ENCODE data around the gene MYOD1. TPM values are rescaled to one million over a fixed set of nuclear protein-coding genes. Genes with fewer than 3 reads are reported as not detected.

The MYOD1 gene
- total and polyA plus RNA-seq, 2 of the 13 experiments (the other 11 are each of a cell fraction or from before 2014, with no cell fraction given), result not detected

DNA sequence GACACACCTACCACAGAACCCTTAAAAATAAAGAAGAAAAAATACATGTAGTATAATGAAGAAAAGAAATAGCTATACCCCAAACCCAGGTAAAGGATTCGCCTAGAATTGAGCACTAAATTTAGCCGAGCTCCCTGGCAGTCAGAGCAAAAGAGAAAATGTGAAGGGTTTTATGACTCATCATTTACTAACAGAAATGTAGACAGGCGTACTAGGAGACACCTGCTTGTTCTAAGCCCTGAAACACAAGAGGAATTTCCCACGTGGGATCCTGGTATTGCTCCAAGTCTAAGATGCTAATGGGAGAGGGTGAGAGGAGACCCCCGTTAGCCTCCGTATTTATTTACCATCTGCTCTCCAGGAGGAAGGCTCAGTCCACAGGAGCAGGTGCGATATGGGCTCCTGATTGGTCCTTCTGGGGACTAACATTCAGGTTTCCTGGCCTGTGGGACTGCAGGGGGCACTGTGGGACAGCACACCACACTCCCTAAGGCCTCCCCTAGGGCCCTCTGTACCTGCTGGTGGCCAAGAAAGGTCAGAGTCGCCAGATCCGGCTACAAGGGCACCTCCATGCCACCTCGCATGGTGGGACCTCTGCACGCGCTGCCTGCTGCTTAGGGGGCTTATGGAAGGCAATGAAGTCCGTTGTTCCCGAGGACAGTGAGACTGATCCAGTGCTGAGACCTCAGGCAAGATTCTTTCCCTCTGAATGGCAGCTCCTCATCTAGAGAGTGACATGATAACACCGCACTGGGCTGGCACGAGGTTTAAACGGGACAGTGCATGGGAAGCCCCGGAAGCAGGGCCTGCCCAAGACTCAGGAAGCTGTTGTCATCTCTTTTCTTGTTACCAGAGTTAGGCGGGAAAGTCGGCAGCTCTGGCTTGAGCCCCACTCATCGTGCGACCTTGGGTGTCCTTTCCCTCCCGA lies 41.0 kb downstream of the MYOD1 start (continued):
- TF ChIP-seq, protein P1, sequence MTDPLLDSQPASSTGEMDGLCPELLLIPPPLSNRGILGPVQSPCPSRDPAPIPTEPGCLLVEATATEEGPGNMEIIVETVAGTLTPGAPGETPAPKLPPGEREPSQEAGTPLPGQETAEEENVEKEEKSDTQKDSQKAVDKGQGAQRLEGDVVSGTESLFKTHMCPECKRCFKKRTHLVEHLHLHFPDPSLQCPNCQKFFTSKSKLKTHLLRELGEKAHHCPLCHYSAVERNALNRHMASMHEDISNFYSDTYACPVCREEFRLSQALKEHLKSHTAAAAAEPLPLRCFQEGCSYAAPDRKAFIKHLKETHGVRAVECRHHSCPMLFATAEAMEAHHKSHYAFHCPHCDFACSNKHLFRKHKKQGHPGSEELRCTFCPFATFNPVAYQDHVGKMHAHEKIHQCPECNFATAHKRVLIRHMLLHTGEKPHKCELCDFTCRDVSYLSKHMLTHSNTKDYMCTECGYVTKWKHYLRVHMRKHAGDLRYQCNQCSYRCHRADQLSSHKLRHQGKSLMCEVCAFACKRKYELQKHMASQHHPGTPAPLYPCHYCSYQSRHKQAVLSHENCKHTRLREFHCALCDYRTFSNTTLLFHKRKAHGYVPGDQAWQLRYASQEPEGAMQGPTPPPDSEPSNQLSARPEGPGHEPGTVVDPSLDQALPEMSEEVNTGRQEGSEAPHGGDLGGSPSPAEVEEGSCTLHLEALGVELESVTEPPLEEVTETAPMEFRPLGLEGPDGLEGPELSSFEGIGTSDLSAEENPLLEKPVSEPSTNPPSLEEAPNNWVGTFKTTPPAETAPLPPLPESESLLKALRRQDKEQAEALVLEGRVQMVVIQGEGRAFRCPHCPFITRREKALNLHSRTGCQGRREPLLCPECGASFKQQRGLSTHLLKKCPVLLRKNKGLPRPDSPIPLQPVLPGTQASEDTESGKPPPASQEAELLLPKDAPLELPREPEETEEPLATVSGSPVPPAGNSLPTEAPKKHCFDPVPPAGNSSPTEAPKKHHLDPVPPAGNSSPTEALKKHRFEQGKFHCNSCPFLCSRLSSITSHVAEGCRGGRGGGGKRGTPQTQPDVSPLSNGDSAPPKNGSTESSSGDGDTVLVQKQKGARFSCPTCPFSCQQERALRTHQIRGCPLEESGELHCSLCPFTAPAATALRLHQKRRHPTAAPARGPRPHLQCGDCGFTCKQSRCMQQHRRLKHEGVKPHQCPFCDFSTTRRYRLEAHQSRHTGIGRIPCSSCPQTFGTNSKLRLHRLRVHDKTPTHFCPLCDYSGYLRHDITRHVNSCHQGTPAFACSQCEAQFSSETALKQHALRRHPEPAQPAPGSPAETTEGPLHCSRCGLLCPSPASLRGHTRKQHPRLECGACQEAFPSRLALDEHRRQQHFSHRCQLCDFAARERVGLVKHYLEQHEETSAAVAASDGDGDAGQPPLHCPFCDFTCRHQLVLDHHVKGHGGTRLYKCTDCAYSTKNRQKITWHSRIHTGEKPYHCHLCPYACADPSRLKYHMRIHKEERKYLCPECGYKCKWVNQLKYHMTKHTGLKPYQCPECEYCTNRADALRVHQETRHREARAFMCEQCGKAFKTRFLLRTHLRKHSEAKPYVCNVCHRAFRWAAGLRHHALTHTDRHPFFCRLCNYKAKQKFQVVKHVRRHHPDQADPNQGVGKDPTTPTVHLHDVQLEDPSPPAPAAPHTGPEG (CRISPR knock-in tag; IDR thresholded peaks at IDR 0.05), result no peak
- TF ChIP-seq MATR3 (CRISPR knock-in tag; IDR thresholded peaks at IDR 0.05), result no peak
- TF ChIP-seq, protein P2, sequence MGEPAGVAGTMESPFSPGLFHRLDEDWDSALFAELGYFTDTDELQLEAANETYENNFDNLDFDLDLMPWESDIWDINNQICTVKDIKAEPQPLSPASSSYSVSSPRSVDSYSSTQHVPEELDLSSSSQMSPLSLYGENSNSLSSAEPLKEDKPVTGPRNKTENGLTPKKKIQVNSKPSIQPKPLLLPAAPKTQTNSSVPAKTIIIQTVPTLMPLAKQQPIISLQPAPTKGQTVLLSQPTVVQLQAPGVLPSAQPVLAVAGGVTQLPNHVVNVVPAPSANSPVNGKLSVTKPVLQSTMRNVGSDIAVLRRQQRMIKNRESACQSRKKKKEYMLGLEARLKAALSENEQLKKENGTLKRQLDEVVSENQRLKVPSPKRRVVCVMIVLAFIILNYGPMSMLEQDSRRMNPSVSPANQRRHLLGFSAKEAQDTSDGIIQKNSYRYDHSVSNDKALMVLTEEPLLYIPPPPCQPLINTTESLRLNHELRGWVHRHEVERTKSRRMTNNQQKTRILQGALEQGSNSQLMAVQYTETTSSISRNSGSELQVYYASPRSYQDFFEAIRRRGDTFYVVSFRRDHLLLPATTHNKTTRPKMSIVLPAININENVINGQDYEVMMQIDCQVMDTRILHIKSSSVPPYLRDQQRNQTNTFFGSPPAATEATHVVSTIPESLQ (CRISPR knock-in tag; conservative IDR thresholded peaks at IDR 0.05), result no peak
- peak; percentile 67 for TF ChIP-seq XRCC5 (optimal IDR thresholded peaks at IDR 0.05; ENCODE audit: low read length)
- TF ChIP-seq ZNF788 (CRISPR knock-in tag; IDR thresholded peaks at IDR 0.05; ENCODE audit: borderline replicate concordance), result no peak
- TF ChIP-seq, protein P3, sequence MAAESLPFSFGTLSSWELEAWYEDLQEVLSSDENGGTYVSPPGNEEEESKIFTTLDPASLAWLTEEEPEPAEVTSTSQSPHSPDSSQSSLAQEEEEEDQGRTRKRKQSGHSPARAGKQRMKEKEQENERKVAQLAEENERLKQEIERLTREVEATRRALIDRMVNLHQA (CRISPR knock-in tag; IDR thresholded peaks at IDR 0.05), result no peak
- no peak for TF ChIP-seq ZNF44 (CRISPR knock-in tag; IDR thresholded peaks at IDR 0.05)
- TF ChIP-seq ZNF326 (CRISPR knock-in tag; IDR thresholded peaks at IDR 0.05; ENCODE audit: borderline replicate concordance), result no peak
- no peak for TF ChIP-seq FOXP1 (IDR thresholded peaks at IDR 0.05)
- TF ChIP-seq FOXP1 (CRISPR knock-in tag; IDR thresholded peaks at IDR 0.05), result no peak
- 0 out of 2 replicates have a peak, but pooled peaks have one; percentile 40 for TF ChIP-seq NFYB (CRISPR knock-in tag; IDR thresholded peaks at IDR 0.05)
- no peak for TF ChIP-seq ZSCAN30 (CRISPR knock-in tag; IDR thresholded peaks at IDR 0.05)
- no peak for TF ChIP-seq ZNF713 (CRISPR knock-in tag; IDR thresholded peaks at IDR 0.05)
- TF ChIP-seq ZFX (CRISPR knock-in tag; IDR thresholded peaks at IDR 0.05; ENCODE audit: low read depth), result peak; percentile 62; the same call in 1 of the 2 replicates
- TF ChIP-seq TBX3 (IDR thresholded peaks at IDR 0.05; ENCODE audit: borderline replicate concordance), result no peak
- 0 out of 2 replicates have a peak, but pooled peaks have one; percentile 29 for TF ChIP-seq ZNF572 (CRISPR knock-in tag; IDR thresholded peaks at IDR 0.05)
- TF ChIP-seq ZNF737 (CRISPR knock-in tag; IDR thresholded peaks at IDR 0.05; ENCODE audit: borderline replicate concordance), result no peak
- TF ChIP-seq ZIK1 (CRISPR knock-in tag; IDR thresholded peaks at IDR 0.05; ENCODE audit: borderline replicate concordance, low read depth), result no peak
- TF ChIP-seq NCOA5 (CRISPR knock-in tag; IDR thresholded peaks at IDR 0.05), result no peak
- no peak for TF ChIP-seq SATB2 (CRISPR knock-in tag; IDR thresholded peaks at IDR 0.05)
- TF ChIP-seq SALL1 (CRISPR knock-in tag; IDR thresholded peaks at IDR 0.05), result peak; percentile 66
- TF ChIP-seq SMC3 (IDR thresholded peaks at IDR 0.05; ENCODE audit: low read length), result peak; percentile 84
- no peak for TF ChIP-seq ZNF441 (CRISPR knock-in tag; IDR thresholded peaks at IDR 0.05; ENCODE audit: borderline replicate concordance)
- TF ChIP-seq POLR2AphosphoS2 (IDR thresholded peaks at IDR 0.05; ENCODE audit: low read depth, low read length), result no peak
